NCI-H2107 (cell line): ENCODE results near the gene RFPL1.
"Not testable (repeated sequence)": the region's sequence is repeated elsewhere in the genome, so short reads cannot be mapped to it uniquely, and the experiment has no call there.

Experiments
- DNase-seq: peaks from one replicate; lab custom pipeline; 2025; lab: John Stamatoyannopoulos, UW

The RFPL1 gene

DNA sequence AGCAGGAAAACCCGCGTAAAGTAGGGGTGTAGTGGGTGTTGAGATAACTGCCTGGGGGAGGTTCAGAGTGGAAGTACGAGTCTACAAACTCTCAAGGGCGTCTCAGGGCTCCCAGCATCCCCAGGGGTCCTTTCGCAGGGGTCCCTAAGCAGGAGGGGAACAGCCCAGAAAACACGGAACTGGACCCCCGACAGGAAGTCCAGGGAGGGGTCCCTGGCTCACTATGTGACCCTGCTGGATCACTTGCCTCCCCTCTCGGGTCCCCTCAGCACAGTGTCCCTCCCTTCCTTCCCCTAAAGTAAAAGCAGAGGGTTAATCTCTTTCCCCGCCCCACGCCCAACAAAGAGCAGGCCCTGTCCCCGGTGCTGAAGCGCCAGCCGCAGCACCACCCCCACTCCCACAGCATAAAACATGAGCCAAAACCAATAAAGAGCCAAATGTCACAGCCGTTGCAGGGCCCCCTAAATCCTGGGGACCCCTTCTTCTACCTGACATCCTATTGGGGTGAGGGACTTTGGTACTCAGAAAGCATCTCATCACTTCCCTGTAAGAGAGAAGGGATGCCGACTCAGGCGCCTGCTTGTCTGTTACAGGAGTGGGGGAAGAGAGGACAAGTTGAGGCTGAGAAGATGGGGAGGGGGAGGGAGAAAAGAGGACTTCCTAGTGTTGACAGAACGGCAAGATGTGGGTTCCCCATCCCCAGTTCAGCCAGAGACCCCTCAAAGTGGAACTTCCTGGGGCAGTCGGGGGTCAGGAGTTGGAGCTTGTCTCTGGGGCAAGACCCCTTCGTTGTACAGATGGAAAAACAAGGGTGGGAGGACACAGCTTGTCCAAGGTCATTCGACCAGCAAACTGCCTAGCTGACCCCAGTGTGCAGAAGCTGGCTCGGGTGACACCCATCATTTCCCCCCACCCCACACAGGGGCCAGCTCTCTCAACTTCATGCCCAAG, 40.2 kb downstream of the RFPL1 start:
- DNase-seq: no peak

DNA sequence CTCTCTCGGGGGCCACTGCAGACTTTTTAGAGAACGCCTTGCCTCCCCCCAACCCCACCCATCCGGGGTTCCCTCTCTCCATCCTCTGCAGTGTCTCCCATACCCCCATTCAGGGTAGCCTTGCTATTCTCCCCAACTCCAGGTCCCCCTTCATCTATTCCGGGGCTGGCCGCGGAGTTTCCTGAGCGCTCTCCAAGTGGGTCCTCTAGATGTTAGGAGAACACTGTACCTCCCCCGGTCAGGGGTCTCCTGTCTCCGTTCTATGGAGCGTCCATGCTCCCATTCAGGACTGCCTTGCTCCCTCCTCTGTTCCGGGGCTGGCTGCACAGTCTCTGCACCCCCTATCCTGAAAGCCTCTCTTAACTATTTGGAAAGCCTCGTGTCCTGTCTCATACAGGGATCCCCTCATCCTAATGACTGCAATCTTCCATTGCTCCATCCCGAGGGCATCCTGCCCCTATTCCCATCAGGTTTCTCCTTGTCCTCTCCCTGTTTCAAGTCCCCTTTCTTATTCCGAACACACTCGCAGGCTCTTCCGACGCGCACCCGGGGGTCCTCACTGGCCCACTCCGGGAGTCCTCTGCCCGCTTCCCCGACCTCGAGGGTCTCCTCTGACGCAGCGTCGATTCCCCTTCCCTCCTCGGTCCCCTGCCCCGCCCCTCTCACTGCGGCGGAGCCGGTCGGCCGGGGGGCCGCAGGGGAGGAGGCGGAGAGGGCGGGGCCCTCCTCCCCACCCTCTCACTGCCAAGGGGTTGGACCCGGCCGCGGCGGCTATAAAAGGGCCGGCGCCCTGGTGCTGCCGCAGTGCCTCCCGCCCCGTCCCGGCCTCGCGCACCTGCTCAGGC, 41.3 kb downstream of the RFPL1 start, which contains the start of gene NEFH:
TSS of gene NEFH (plus strand) at position 802 of the 845 bp plus-strand sequence. CDS start 45 bp downstream, outside the sequence.
- no peak for DNase-seq

DNA sequence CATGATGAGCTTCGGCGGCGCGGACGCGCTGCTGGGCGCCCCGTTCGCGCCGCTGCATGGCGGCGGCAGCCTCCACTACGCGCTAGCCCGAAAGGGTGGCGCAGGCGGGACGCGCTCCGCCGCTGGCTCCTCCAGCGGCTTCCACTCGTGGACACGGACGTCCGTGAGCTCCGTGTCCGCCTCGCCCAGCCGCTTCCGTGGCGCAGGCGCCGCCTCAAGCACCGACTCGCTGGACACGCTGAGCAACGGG, 41.8 kb downstream of the RFPL1 start:
- DNase-seq: no peak

- DNase-seq: no peak
Measured at GRCh38 chr22:29480512-29481264, 42.3 kb downstream of the RFPL1 start.

- no peak for DNase-seq
Measured at GRCh38 chr22:29481265-29482000, 43.0 kb downstream of the RFPL1 start.

DNA sequence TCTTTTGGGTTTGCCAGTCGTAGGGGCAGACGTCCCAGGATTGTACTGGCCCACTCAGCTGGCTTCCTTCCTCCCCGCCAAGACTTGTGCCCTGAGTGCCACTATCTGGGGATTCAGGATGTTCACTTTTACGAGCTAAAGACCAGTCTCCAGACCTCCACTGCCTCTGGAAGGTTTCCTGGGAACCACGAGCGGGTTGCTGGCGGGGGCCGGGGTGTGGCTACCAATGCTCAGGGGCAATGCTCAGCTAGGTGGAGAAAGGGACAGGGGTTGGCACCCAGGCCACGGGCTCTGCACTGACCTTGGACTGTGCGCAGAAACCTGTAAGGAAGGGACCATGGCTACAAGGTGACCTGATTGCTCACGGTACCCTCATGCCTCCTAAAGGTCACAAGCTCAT, 43.9 kb downstream of the RFPL1 start:
- DNase-seq: no peak

- DNase-seq: no peak
Measured at GRCh38 chr22:29482726-29483125, 44.3 kb downstream of the RFPL1 start.

DNA sequence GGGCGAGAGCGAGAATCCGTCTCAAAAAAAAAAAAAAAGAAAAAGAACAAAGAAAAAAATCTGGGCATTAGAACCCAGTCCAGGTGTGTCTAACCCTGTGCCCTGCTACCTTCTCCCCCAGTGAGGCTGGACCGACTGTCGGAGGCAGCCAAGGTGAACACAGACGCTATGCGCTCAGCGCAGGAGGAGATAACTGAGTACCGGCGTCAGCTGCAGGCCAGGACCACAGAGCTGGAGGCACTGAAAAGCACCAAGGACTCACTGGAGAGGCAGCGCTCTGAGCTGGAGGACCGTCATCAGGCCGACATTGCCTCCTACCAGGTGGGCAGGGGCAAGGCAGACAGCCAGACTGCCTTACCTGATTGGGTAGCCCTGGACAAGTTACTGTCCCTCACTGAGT, 44.9 kb downstream of the RFPL1 start:
- no peak for DNase-seq

- no peak for DNase-seq
Measured at GRCh38 chr22:29484642-29485041, 46.3 kb downstream of the RFPL1 start.

GRCh38 chr22:29485448-29485847, 47.1 kb downstream of the RFPL1 start:
- no peak for DNase-seq

GRCh38 chr22:29487426-29487986, 49.1 kb downstream of the RFPL1 start:
- no peak for DNase-seq

DNA sequence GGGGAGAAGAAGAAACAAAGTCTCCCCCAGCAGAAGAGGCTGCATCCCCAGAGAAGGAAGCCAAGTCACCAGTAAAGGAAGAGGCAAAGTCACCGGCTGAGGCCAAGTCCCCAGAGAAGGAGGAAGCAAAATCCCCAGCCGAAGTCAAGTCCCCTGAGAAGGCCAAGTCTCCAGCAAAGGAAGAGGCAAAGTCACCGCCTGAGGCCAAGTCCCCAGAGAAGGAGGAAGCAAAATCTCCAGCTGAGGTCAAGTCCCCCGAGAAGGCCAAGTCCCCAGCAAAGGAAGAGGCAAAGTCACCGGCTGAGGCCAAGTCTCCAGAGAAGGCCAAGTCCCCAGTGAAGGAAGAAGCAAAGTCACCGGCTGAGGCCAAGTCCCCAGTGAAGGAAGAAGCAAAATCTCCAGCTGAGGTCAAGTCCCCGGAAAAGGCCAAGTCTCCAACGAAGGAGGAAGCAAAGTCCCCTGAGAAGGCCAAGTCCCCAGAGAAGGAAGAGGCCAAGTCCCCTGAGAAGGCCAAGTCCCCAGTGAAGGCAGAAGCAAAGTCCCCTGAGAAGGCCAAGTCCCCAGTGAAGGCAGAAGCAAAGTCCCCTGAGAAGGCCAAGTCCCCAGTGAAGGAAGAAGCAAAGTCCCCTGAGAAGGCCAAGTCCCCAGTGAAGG, 50.9 kb downstream of the RFPL1 start:
- not testable (repeated sequence) for DNase-seq

- DNase-seq: no peak
Measured at GRCh38 chr22:29491012-29491411, 52.6 kb downstream of the RFPL1 start.
